CD4-positive, alpha-beta memory T cell (primary cell): ENCODE data around the gene SLC47A1. TPM values are rescaled to one million over a fixed set of nuclear protein-coding genes. Genes with fewer than 3 reads are reported as not detected.
"Not testable (repeated sequence)": the region's sequence is repeated elsewhere in the genome, so short reads cannot be mapped to it uniquely, and the experiment has no call there.

Experiments used
- CTCF ChIA-PET: fragments of 350-600 bp; sonication (Branson Sonifier 250); formaldehyde crosslinking; loops from one replicate; lab custom pipeline; 2021; ENCODE audit warnings: inconsistent platforms; ENCODE audit not compliant: partially characterized antibody; lab: Charles Lee
- POLR2A ChIA-PET: fragments of 350-600 bp; sonication (Branson Sonifier 250); formaldehyde crosslinking; loops from one replicate; lab custom pipeline; 2021; ENCODE audit not compliant: partially characterized antibody; lab: Charles Lee
- DNase-seq, 5 donors: peaks; one replicate each; pipeline versions ENCODE4 v3.0.0 to v3.0.0-alpha.2; 2020 to 2022; ENCODE audit warnings: mixed read lengths in 1 of 5
- H3K27ac ChIP-seq: one replicate; pipeline ENCODE4 v1.7.0; 2013; ENCODE audit warnings: low read depth, low read length
- H3K27me3 ChIP-seq: 2 replicates; pipeline ENCODE4 v1.7.0; 2013; ENCODE audit warnings: mild to moderate bottlenecking, low read length, moderate library complexity; ENCODE audit not compliant: insufficient read depth
- H3K36me3 ChIP-seq: 2 replicates; pipeline ENCODE4 v1.7.0; 2013; ENCODE audit warnings: mild to moderate bottlenecking, low read length, moderate library complexity; ENCODE audit not compliant: insufficient read depth
- H3K4me1 ChIP-seq: 2 replicates; pipeline ENCODE4 v1.7.0; 2013; ENCODE audit warnings: mild to moderate bottlenecking, low read length, moderate library complexity; ENCODE audit not compliant: insufficient read depth
- H3K4me3 ChIP-seq, 2 donors: one replicate each; pipeline ENCODE4 v1.7.0; 2013; ENCODE audit warnings: low read length in 2 of 2, mild to moderate bottlenecking in 1 of 2
- H3K9me3 ChIP-seq, 2 donors: one replicate each; pipeline ENCODE4 v1.7.0; 2013; ENCODE audit warnings: low read length in 2 of 2, control low read depth in 1 of 2; ENCODE audit not compliant: control insufficient read depth in 1 of 2
- H3K27ac Mint-ChIP-seq, 7 donors: one replicate each; pipeline ENCODE4 v1.8.0; 2020 to 2021; ENCODE audit warnings: mixed read lengths in 7 of 7, mild to moderate bottlenecking in 6 of 7, inconsistent platforms in 3 of 7, moderate library complexity in 3 of 7
- H3K27me3 Mint-ChIP-seq, 2 donors: one replicate each; pipeline ENCODE4 v1.8.0; 2020 to 2021; ENCODE audit warnings: mixed read lengths in 2 of 2
- H3K36me3 Mint-ChIP-seq, 2 donors: one replicate each; pipeline ENCODE4 v1.8.0; 2020 to 2021; ENCODE audit warnings: mixed read lengths in 2 of 2, inconsistent platforms in 1 of 2, mild to moderate bottlenecking in 1 of 2
- H3K4me1 Mint-ChIP-seq, 4 donors: one replicate each; pipeline ENCODE4 v1.8.0; 2020 to 2021; ENCODE audit warnings: mixed read lengths in 4 of 4, mild to moderate bottlenecking in 1 of 4
- H3K4me3 Mint-ChIP-seq, 8 donors: one replicate each; pipeline ENCODE4 v1.8.0; 2020 to 2021; ENCODE audit warnings: mixed read lengths in 8 of 8, mild to moderate bottlenecking in 7 of 8, moderate library complexity in 6 of 8, inconsistent platforms in 3 of 8
- H3K9me3 Mint-ChIP-seq, 8 donors: one replicate each; pipeline ENCODE4 v1.8.0; 2020 to 2021; ENCODE audit warnings: mixed read lengths in 8 of 8, mild to moderate bottlenecking in 5 of 8, inconsistent platforms in 3 of 8, moderate library complexity in 1 of 8
- intact Hi-C: fragments of 100-400 bp; cut with micrococcal nuclease; formaldehyde crosslinking; loops from one replicate; pipeline ENCODE4 v1.15.1; 2023
- polyA plus RNA-seq, 2 donors: library from polyadenylated mRNA; unstranded; fragments of 300-500 nt; fragmentation: Illumina TruSeq; gene quantifications; one replicate each; pipeline ENCODE4 v1.2.3, GENCODE V29; 2021
- total RNA-seq, 2 experiments: library from RNA; stranded (reverse); gene quantifications; one replicate each; pipeline ENCODE4 v1.2.3, GENCODE V29; 2021

The SLC47A1 gene
- total and polyA plus RNA-seq, 4 experiments from 2014 or later: 0.25 TPM; not detected in 3

GRCh38 chr17:19582152-19582551 is 48.5 kb downstream of the SLC47A1 start:
- H3K27ac ChIP-seq, CTCF ChIA-PET, H3K4me3 Mint-ChIP-seq, H3K27ac Mint-ChIP-seq, H3K4me1 ChIP-seq, H3K36me3 Mint-ChIP-seq, POLR2A ChIA-PET, intact Hi-C loops, H3K9me3 Mint-ChIP-seq, H3K4me1 Mint-ChIP-seq, H3K4me3 ChIP-seq, H3K36me3 ChIP-seq, DNase-seq, H3K9me3 ChIP-seq: not testable (repeated sequence)
- peaks cover 13% of the 10 kb centered on the region for H3K27me3 ChIP-seq
- H3K27me3 Mint-ChIP-seq: peaks cover 30% of the 10 kb centered on the region in 2 donors

- H3K27ac ChIP-seq: no peak overlapping the region
- no peaks in the 10 kb centered on the region for H3K36me3 ChIP-seq
- H3K4me3 Mint-ChIP-seq: no peak overlapping the region
- H3K4me1 Mint-ChIP-seq: peaks cover 0 to 3% (median 3%) of the 10 kb centered on the region in 4 donors
- no peaks in the 10 kb centered on the region for H3K36me3 Mint-ChIP-seq
- POLR2A ChIA-PET: no interaction called here
- H3K27me3 Mint-ChIP-seq: peaks cover 21 to 22% of the 10 kb centered on the region in 2 donors
- CTCF ChIA-PET: no interaction called here
- intact Hi-C loops: no loop called here
- no peaks in the 10 kb centered on the region for H3K4me1 ChIP-seq
- H3K27ac Mint-ChIP-seq: no peak overlapping the region
- H3K9me3 ChIP-seq: no peaks in the 10 kb centered on the region
- H3K4me3 ChIP-seq: no peak overlapping the region
- peaks cover 7% of the 10 kb centered on the region for H3K27me3 ChIP-seq
- DNase-seq: no peak
- no peaks in the 10 kb centered on the region for H3K9me3 Mint-ChIP-seq
Observed at GRCh38 chr17:19583871-19584270, 50.2 kb downstream of the SLC47A1 start.

- H3K4me3 ChIP-seq: no peak overlapping the region
- no peak for DNase-seq
- no peaks in the 10 kb centered on the region for H3K9me3 ChIP-seq
- no peaks in the 10 kb centered on the region for H3K4me1 ChIP-seq
- POLR2A ChIA-PET: no interaction called here
- no peaks in the 10 kb centered on the region for H3K36me3 Mint-ChIP-seq
- H3K36me3 ChIP-seq: no peaks in the 10 kb centered on the region
- H3K9me3 Mint-ChIP-seq: no peaks in the 10 kb centered on the region
- H3K27ac ChIP-seq: no peak overlapping the region
- no peaks in the 10 kb centered on the region for H3K27me3 ChIP-seq
- no peak overlapping the region for H3K27ac Mint-ChIP-seq
- CTCF ChIA-PET: no interaction called here
- H3K4me3 Mint-ChIP-seq: no peak overlapping the region
- peaks cover 6 to 17% of the 10 kb centered on the region in 2 donors for H3K27me3 Mint-ChIP-seq
- intact Hi-C loops: no loop called here
- H3K4me1 Mint-ChIP-seq: no peaks in the 10 kb centered on the region
Observed at GRCh38 chr17:19590451-19590850, 56.8 kb downstream of the SLC47A1 start.

GRCh38 chr17:19590912-19591551 is 57.4 kb downstream of the SLC47A1 start:
- no peaks in the 10 kb centered on the region for H3K4me1 ChIP-seq
- no peaks in the 10 kb centered on the region for H3K27me3 ChIP-seq
- H3K36me3 ChIP-seq: no peaks in the 10 kb centered on the region
- intact Hi-C loops: no loop called here
- H3K4me3 Mint-ChIP-seq: no peak overlapping the region
- no peak overlapping the region for H3K4me3 ChIP-seq
- no peaks in the 10 kb centered on the region for H3K9me3 ChIP-seq
- no peak for DNase-seq
- no peaks in the 10 kb centered on the region for H3K9me3 Mint-ChIP-seq
- peaks cover 7 to 14% of the 10 kb centered on the region in 2 donors for H3K27me3 Mint-ChIP-seq
- POLR2A ChIA-PET: no interaction called here
- H3K36me3 Mint-ChIP-seq: no peaks in the 10 kb centered on the region
- no peak overlapping the region for H3K27ac ChIP-seq
- H3K4me1 Mint-ChIP-seq: no peaks in the 10 kb centered on the region
- CTCF ChIA-PET: interaction anchor here (1.4 kb wide), 1 partner anchor 154 kb away, joined by 3 read pairs; no protein-coding TSS in a partner anchor
- H3K27ac Mint-ChIP-seq: peak overlapping the region in 1 of 7 donors; percentile 4

GRCh38 chr17:19592316-19592715 is 58.7 kb downstream of the SLC47A1 start:
- peaks cover 8 to 17% of the 10 kb centered on the region in 2 donors for H3K27me3 Mint-ChIP-seq
- H3K27ac Mint-ChIP-seq: no peak overlapping the region
- no peak for DNase-seq
- Histone ChIP-seq H3K36me3 (no peaks in the 10 kb centered on the region), H3K9me3 (no peaks in the 10 kb centered on the region), H3K4me1 (no peaks in the 10 kb centered on the region), H3K4me3 (no peak overlapping the region), H3K27me3 (no peaks in the 10 kb centered on the region), H3K27ac (no peak overlapping the region)
- H3K4me3 Mint-ChIP-seq: peak overlapping the region in 1 of 8 donors; percentile 3
- intact Hi-C loops: no loop called here
- ChIA-PET CTCF (interaction anchor here (1.4 kb wide), 1 partner anchor 153 kb away, joined by 3 read pairs; no protein-coding TSS in a partner anchor), POLR2A (no interaction called here)
- no peaks in the 10 kb centered on the region for H3K36me3 Mint-ChIP-seq
- no peaks in the 10 kb centered on the region for H3K4me1 Mint-ChIP-seq
- no peaks in the 10 kb centered on the region for H3K9me3 Mint-ChIP-seq

GRCh38 chr17:19596869-19597268 is 63.2 kb downstream of the SLC47A1 start:
- Mint-ChIP-seq H3K4me1 (no peaks in the 10 kb centered on the region), H3K4me3 (no peak overlapping the region), H3K27ac (peak overlapping the region in 1 of 7 donors; percentile 41), H3K27me3 (peaks cover 5 to 12% of the 10 kb centered on the region in 2 donors), H3K36me3 (no peaks in the 10 kb centered on the region), H3K9me3 (no peaks in the 10 kb centered on the region)
- Histone ChIP-seq H3K9me3 (no peaks in the 10 kb centered on the region), H3K27ac (no peak overlapping the region), H3K4me3 (no peak overlapping the region), H3K4me1 (no peaks in the 10 kb centered on the region), H3K27me3 (no peaks in the 10 kb centered on the region), H3K36me3 (no peaks in the 10 kb centered on the region)
- ChIA-PET CTCF (no interaction called here), POLR2A (no interaction called here)
- intact Hi-C loops: no loop called here
- DNase-seq: no peak

- H3K27me3 Mint-ChIP-seq: peaks cover 0 to 2% of the 10 kb centered on the region in 2 donors
- no peak overlapping the region for H3K4me3 Mint-ChIP-seq
- H3K4me1 Mint-ChIP-seq: peaks cover 0 to 5% (median 4%) of the 10 kb centered on the region in 4 donors
- no peaks in the 10 kb centered on the region for H3K9me3 Mint-ChIP-seq
- no peak for DNase-seq
- no peaks in the 10 kb centered on the region for H3K27me3 ChIP-seq
- intact Hi-C loops: no loop called here
- H3K9me3 ChIP-seq: no peaks in the 10 kb centered on the region
- H3K4me1 ChIP-seq: no peaks in the 10 kb centered on the region
- ChIA-PET POLR2A (no interaction called here), CTCF (no interaction called here)
- H3K27ac Mint-ChIP-seq: peak overlapping the region in 1 of 7 donors; percentile 19
- no peaks in the 10 kb centered on the region for H3K36me3 Mint-ChIP-seq
- H3K36me3 ChIP-seq: no peaks in the 10 kb centered on the region
- no peak overlapping the region for H3K27ac ChIP-seq
- no peak overlapping the region for H3K4me3 ChIP-seq
Observed at GRCh38 chr17:19610311-19610710, 76.7 kb downstream of the SLC47A1 start.
